Measurements from ENCODE around the gene DNAH7. TPM values are rescaled to one million over a fixed set of nuclear protein-coding genes. Genes with fewer than 3 reads are reported as not detected.

The DNAH7 gene
- total and polyA plus RNA-seq, 10 of the 15 experiments (the other 5 are each of a cell fraction or from before 2014, with no cell fraction given) = 0.05 to 0.61 (median 0.16) TPM

DNA sequence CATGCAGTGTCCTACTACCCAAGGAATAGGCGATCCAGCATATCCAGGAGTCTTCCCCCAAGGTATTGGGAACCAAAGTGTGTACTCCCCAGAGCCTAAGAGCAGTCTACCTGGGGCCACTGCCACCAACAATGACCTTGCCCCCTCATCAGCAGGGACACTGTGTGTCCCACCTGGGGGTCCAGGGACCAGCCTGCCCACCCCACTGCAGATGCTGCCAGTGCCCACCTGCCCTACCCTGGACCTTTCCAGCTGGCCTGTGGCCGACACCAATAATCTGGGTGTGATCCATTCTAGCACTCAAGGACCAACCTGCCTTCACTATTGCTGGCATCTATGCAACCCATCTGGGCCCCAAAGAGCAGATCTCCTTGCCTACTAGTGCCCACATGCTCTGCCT, 32.2 kb downstream of the DNAH7 start (continued):
- TF ChIP-seq GABPA (IDR thresholded peaks at IDR 0.05; ENCODE audit: low read depth) = no peak
- no peak for TF ChIP-seq STAT1 (conservative IDR thresholded peaks at IDR 0.05)
- no peak for TF ChIP-seq EGR1 (IDR thresholded peaks at IDR 0.05; ENCODE audit: borderline replicate concordance in 1 of 2, low read depth in 2 of 2, low read length in 2 of 2)
- TF ChIP-seq EED (IDR thresholded peaks at IDR 0.05; ENCODE audit: low read depth) = no peak

GRCh38 chr2:196018037-196018436, 50.6 kb downstream of the DNAH7 start:
- intact Hi-C loops (cut with micrococcal nuclease; ENCODE audit: unreplicated experiment) (no loop called here), in situ Hi-C loops (cut with MboI) (no loop called here)
- no peak overlapping the region for H3K27ac ChIP-seq (ENCODE audit: control insufficient read depth, insufficient read depth)
- CTCF ChIA-PET = no interaction called here
- DNase-seq (ENCODE audit: low read depth, low spot score) (no peak), ATAC-seq (no peak), FAIRE-seq (no peak)
- H3K36me3 ChIP-seq (ENCODE audit: control insufficient read depth in 2 of 2, insufficient read depth in 2 of 2, low read length in 1 of 2) = no peaks in the 10 kb centered on the region
- no peak overlapping the region for H3K4me3 ChIP-seq
- no peaks in the 10 kb centered on the region for H3K79me2 ChIP-seq (ENCODE audit: control insufficient read depth, insufficient read depth, low read length)
- POLR2A ChIA-PET = no interaction called here
- RAD21 ChIA-PET (ENCODE audit: unreplicated experiment) = no interaction called here
- WGBS (ENCODE audit: insufficient coverage, insufficient replicate concordance, low lambda C conversion rate, missing lambda C conversion rate) = 2% methylated on average over 2 of the region's 2 CpGs
- H3K27me3 ChIP-seq (replicated peaks in 1 of 2; ENCODE audit: control insufficient read depth in 2 of 2, insufficient read depth in 2 of 2, low read length in 1 of 2) = no peaks in the 10 kb centered on the region; a peak in 1 of 4 replicates
- SMC1A ChIA-PET (ENCODE audit: uncharacterized antibody, unreplicated experiment) = no interaction called here
- H3K9ac ChIP-seq (ENCODE audit: control insufficient read depth, insufficient read depth, low read length) = no peak overlapping the region
- no peaks in the 10 kb centered on the region for H4K20me1 ChIP-seq (ENCODE audit: control insufficient read depth, insufficient read depth)
- no peaks in the 10 kb centered on the region for H3K4me1 ChIP-seq (ENCODE audit: control insufficient read depth, insufficient read depth, low read length)
- H3K4me2 ChIP-seq (ENCODE audit: control insufficient read depth, insufficient read depth) = no peak overlapping the region
- no peaks in the 10 kb centered on the region for H3K9me3 ChIP-seq (replicated peaks; ENCODE audit: control insufficient read depth, insufficient read depth, low read length)
- BruUV-seq (replicated peaks) = no TSS peak
- no peak overlapping the region for H2AFZ ChIP-seq (ENCODE audit: control insufficient read depth, low read depth, low read length)
- TF ChIP-seq CEBPZ (IDR thresholded peaks at IDR 0.05; ENCODE audit: low read depth, low read length) (no peak), SRF (IDR thresholded peaks at IDR 0.05; ENCODE audit: low read depth in 2 of 2, low read length in 2 of 2) (no peak), IKZF1 (conservative IDR thresholded peaks at IDR 0.05) (no peak), ZNF207 (IDR thresholded peaks at IDR 0.05; ENCODE audit: borderline replicate concordance) (no peak), RUNX3 (IDR thresholded peaks at IDR 0.05; ENCODE audit: low read length) (no peak), SIX5 (IDR thresholded peaks at IDR 0.05; ENCODE audit: low read depth, low read length, severe bottlenecking) (no peak), PML (IDR thresholded peaks at IDR 0.05; ENCODE audit: low read length) (no peak), CHD2 (IDR thresholded peaks at IDR 0.05; ENCODE audit: borderline replicate concordance, low read depth, low read length) (no peak), BMI1 (IDR thresholded peaks at IDR 0.05; ENCODE audit: borderline replicate concordance) (no peak), RAD51 (IDR thresholded peaks at IDR 0.05) (no peak), NR2C1 (IDR thresholded peaks at IDR 0.05) (no peak), MAX (IDR thresholded peaks at IDR 0.05; ENCODE audit: low read depth, low read length) (no peak)
- TF ChIP-seq, protein P1, sequence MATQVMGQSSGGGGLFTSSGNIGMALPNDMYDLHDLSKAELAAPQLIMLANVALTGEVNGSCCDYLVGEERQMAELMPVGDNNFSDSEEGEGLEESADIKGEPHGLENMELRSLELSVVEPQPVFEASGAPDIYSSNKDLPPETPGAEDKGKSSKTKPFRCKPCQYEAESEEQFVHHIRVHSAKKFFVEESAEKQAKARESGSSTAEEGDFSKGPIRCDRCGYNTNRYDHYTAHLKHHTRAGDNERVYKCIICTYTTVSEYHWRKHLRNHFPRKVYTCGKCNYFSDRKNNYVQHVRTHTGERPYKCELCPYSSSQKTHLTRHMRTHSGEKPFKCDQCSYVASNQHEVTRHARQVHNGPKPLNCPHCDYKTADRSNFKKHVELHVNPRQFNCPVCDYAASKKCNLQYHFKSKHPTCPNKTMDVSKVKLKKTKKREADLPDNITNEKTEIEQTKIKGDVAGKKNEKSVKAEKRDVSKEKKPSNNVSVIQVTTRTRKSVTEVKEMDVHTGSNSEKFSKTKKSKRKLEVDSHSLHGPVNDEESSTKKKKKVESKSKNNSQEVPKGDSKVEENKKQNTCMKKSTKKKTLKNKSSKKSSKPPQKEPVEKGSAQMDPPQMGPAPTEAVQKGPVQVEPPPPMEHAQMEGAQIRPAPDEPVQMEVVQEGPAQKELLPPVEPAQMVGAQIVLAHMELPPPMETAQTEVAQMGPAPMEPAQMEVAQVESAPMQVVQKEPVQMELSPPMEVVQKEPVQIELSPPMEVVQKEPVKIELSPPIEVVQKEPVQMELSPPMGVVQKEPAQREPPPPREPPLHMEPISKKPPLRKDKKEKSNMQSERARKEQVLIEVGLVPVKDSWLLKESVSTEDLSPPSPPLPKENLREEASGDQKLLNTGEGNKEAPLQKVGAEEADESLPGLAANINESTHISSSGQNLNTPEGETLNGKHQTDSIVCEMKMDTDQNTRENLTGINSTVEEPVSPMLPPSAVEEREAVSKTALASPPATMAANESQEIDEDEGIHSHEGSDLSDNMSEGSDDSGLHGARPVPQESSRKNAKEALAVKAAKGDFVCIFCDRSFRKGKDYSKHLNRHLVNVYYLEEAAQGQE (IDR thresholded peaks at IDR 0.05; ENCODE audit: low read depth, low read length) = no peak
- TF ChIP-seq, protein P2, sequence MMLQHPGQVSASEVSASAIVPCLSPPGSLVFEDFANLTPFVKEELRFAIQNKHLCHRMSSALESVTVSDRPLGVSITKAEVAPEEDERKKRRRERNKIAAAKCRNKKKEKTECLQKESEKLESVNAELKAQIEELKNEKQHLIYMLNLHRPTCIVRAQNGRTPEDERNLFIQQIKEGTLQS (IDR thresholded peaks at IDR 0.05; ENCODE audit: borderline replicate concordance, extremely low read depth, low read depth, low read length) = no peak
